ENCODE measurements around the gene KRT40.

DNA sequence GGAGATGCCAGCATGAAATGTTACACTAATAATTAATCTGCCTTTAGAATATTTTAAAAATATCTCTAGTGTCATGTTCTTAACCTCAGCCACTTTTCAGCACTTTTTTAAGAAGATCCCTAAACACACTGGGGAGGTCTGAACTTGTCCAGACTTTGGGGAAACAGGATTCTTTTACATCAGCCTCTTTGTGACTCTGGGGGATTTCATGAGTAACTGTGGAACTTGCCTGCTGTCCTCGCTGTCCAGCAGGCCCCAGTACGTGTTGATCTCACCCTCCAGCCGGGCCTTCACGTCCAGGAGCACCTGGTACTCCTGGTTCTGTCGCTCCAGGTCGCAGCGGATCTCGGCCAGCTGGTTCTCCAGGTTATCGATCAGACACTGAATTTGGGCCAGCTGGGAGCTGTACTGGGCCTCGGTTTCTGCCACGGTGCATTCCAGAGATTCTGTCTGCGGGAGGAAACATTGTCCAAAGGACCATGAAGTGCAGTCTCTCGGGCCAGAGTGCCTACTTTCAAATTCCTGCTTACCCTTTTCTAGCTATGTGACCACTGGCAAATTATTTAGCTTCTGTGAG is 5.5 kb downstream of the KRT40 start:
- no peak for TF ChIP-seq GATA3 (IDR thresholded peaks at IDR 0.05; ENCODE audit: low read depth, low read length)
- TF ChIP-seq GATA2 (IDR thresholded peaks at IDR 0.05; ENCODE audit: low read depth, low read length), result no peak
